OCI-LY3 (cell line): Measurements from ENCODE around the gene RPA1.

ENCODE experiments used
- H2AFZ ChIP-seq: fragments of 200-600, 300-600 bp; shearing (Covaris generic); 2 replicates; pipeline ENCODE4 v1.6.0; 2014; ENCODE audit warnings: antibody characterized with exemption, low read depth, low read length
- H3K27ac ChIP-seq: fragments of 200-600, 300-600 bp; sonication (generic); 2 replicates; pipeline ENCODE4 v1.5.1; 2014; ENCODE audit warnings: mild to moderate bottlenecking, low read length, moderate library complexity, mixed read lengths
- H3K27me3 ChIP-seq: fragments of 200-600, 300-600 bp; sonication (generic); 2 replicates; pipeline ENCODE4 v1.6.1; 2014; ENCODE audit warnings: low read depth, low read length, mixed read lengths
- H3K36me3 ChIP-seq: fragments of 200-600, 300-600 bp; sonication (generic); replicated peaks from 2 replicates; pipeline ENCODE3; 2014; ENCODE audit warnings: low read depth, low read length, mixed read lengths
- H3K4me1 ChIP-seq: fragments of 300-600, 200-600 bp; sonication (generic); 2 replicates; pipeline ENCODE4 v1.6.1; 2014; ENCODE audit warnings: low read length, mixed read lengths
- H3K4me2 ChIP-seq: fragments of 200-600, 300-600 bp; sonication (generic); 2 replicates; pipeline ENCODE4 v1.6.1; 2014; ENCODE audit warnings: low read length, mixed read lengths
- H3K4me3 ChIP-seq: fragments of 300-600, 200-600 bp; sonication (generic); 2 replicates; pipeline ENCODE4 v1.5.1; 2014; ENCODE audit warnings: antibody characterized with exemption, mild to moderate bottlenecking, low read length, moderate library complexity
- H3K79me2 ChIP-seq: fragments of 300-600, 200-600 bp; shearing (Covaris generic); 2 replicates; pipeline ENCODE4 v1.6.1; 2014; ENCODE audit warnings: mild to moderate bottlenecking, low read length, mixed read lengths
- H3K9ac ChIP-seq: fragments of 300-600, 200-600 bp; shearing (Covaris generic); 2 replicates; pipeline ENCODE4 v1.6.0; 2014; ENCODE audit warnings: mild to moderate bottlenecking, low read length, moderate library complexity
- H3K9me3 ChIP-seq: fragments of 200-600, 300-600 bp; shearing (Covaris generic); 2 replicates; pipeline ENCODE4 v1.6.1; 2014; ENCODE audit warnings: low read length, mixed read lengths; ENCODE audit not compliant: insufficient read depth
- H4K20me1 ChIP-seq: fragments of 200-600, 300-600 bp; sonication (generic); 2 replicates; pipeline ENCODE4 v1.6.1; 2016; ENCODE audit warnings: low read length, mixed read lengths; ENCODE audit not compliant: insufficient read depth
- EZH2phosphoT487 ChIP-seq: fragments of 200-600 bp; shearing (Covaris generic); IDR thresholded peaks from 2 replicates; pipeline ENCODE4 v1.6.1; 2018; ENCODE audit warnings: antibody characterized with exemption, mixed run types, low read depth
- TF ChIP-seq, protein P1 (sequence below): fragments of 200-600, 300-600 bp; sonication (generic); IDR thresholded peaks from 2 replicates; pipeline ENCODE4 v1.5.1; 2014; ENCODE audit warnings: antibody characterized with exemption, low read length, low read depth

RPA1 gene

DNA sequence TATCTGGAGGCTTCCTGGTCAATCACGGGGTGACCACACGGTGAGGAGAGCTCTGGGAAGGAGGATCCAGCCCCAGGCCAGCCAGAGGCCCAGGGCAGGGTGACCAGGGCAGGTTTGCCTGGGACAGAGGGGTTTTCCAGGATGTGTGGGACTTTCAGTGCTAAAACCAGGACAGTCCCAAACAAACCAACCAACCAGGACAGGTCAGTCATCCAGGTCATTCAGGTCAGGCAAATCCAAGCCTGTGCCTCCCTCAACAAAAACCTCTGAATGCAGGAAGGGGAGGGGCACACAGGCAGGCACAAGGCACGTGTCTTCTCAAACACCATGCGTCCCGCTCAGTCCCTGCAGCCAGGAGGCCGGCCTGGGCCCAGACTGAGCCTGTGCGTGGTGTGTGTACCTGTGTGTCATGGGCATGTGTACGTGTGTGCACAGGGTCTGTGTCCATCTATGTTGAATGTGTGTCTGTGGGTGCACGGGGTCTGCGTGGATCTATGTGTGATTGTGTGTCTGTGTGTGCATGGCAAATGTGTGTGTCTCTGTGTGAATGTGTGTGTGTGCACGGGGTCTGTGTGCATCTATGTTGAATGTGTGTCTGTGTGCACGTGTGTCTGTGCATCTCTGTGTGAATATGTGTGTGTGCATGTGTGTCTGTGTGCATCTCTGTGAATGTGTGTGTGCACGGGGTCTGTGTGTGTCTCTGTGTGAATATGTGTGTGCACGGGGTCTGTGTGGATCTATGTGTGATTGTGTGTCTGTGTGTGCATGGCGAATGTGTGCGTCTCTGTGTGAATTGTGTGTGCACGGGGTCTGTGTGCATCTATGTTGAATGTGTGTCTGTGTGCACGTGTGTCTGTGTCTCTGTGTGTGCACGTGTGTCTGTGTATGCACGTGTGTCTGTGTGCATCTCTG lies 116.5 kb downstream of the RPA1 start:
- Histone ChIP-seq H3K36me3 (no peaks in the 10 kb centered on the region), H4K20me1 (no peaks in the 10 kb centered on the region), H3K79me2 (no peaks in the 10 kb centered on the region), H3K27ac (no peak overlapping the region; the same call in 1 of the 2 replicates), H3K4me3 (no peak overlapping the region), H3K27me3 (no peaks in the 10 kb centered on the region), H3K4me2 (no peak overlapping the region), H2AFZ (0 out of 2 replicates have a peak overlapping the region, but pooled peaks have one; percentile 21), H3K9ac (no peak overlapping the region), H3K4me1 (peaks cover 48% of the 10 kb centered on the region), H3K9me3 (no peaks in the 10 kb centered on the region)
- TF ChIP-seq, protein P1, sequence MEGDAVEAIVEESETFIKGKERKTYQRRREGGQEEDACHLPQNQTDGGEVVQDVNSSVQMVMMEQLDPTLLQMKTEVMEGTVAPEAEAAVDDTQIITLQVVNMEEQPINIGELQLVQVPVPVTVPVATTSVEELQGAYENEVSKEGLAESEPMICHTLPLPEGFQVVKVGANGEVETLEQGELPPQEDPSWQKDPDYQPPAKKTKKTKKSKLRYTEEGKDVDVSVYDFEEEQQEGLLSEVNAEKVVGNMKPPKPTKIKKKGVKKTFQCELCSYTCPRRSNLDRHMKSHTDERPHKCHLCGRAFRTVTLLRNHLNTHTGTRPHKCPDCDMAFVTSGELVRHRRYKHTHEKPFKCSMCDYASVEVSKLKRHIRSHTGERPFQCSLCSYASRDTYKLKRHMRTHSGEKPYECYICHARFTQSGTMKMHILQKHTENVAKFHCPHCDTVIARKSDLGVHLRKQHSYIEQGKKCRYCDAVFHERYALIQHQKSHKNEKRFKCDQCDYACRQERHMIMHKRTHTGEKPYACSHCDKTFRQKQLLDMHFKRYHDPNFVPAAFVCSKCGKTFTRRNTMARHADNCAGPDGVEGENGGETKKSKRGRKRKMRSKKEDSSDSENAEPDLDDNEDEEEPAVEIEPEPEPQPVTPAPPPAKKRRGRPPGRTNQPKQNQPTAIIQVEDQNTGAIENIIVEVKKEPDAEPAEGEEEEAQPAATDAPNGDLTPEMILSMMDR, result no peak
- no peak for TF ChIP-seq EZH2phosphoT487

DNA sequence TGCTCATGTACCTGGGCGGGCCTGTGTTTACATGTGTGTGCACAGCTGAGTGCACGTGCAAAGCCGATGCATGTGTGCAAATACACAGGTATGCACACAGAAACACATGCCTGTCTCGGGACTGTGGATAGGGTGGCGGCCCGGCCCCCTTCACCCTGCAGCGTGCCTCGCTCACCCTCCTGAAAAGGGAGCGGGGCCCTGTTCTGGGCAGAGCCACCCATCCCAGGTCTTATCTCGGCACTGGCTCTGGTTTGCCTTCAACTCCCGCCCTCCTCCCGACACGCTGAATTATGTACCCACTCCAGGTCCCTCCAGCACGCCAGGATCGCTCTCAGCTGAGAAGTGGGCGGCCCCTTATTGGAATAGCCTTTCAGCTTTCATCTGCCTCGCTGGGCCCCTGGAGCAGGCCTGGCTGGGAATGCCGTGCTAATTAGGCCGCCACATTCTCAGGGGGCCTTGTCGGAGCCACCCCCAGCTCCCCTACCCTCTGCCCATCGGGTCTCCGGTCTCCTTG lies 117.5 kb downstream of the RPA1 start:
- peaks cover 38% of the 10 kb centered on the region for H3K4me1 ChIP-seq
- H3K27ac ChIP-seq, result no peak overlapping the region
- no peak for TF ChIP-seq EZH2phosphoT487
- TF ChIP-seq, protein P1, result no peak
- no peaks in the 10 kb centered on the region for H3K36me3 ChIP-seq
- H3K4me2 ChIP-seq, result no peak overlapping the region
- no peak overlapping the region for H3K4me3 ChIP-seq
- no peaks in the 10 kb centered on the region for H4K20me1 ChIP-seq
- H3K27me3 ChIP-seq, result no peaks in the 10 kb centered on the region
- H3K9me3 ChIP-seq, result no peaks in the 10 kb centered on the region
- no peak overlapping the region for H3K9ac ChIP-seq
- no peaks in the 10 kb centered on the region for H3K79me2 ChIP-seq
- no peak overlapping the region for H2AFZ ChIP-seq

DNA sequence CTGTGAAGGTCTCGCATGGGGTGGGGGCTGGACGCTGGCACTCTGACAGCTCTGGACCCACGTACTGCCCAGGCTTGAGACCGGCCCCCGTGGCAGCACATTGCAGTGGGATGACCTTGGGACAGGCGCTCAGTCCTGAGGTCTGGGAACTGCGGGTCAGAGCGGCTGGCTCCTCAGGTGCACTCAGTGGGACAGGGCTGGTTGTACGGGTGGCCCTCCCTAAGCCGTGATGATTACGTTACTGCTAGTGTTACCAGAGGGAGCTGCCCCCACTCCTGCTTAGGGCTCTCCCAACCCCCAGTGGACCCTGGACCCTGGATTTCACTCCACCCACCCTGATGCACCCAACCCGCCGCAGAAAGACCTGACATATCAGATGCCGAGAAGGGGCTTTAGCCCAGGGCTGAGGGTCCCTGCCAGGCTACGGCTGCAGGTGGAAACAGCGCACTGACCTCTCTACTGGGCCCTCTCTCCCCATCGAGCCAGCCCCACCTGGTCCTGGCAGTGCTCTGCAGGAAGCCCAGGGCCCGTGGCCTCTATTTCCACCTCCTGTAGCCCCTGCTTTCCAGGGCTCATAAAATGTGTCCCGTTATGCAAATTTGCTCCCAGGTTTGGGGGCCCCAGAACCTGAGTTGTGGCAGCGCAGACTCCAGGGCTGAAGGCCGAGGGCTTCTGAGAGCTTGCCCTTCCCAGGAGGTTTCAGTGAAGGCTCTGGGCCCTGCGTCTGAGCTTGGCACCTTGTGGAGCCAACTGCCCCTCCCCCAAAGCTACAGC lies 118.1 kb downstream of the RPA1 start:
- peaks cover 31% of the 10 kb centered on the region for H3K4me1 ChIP-seq
- H3K27me3 ChIP-seq, result no peaks in the 10 kb centered on the region
- TF ChIP-seq, protein P1, result no peak
- no peak for TF ChIP-seq EZH2phosphoT487
- no peak overlapping the region for H3K27ac ChIP-seq
- no peak overlapping the region for H3K4me3 ChIP-seq
- H3K36me3 ChIP-seq, result no peaks in the 10 kb centered on the region
- no peak overlapping the region for H3K4me2 ChIP-seq
- H2AFZ ChIP-seq, result no peak overlapping the region
- H3K9ac ChIP-seq, result no peak overlapping the region
- H4K20me1 ChIP-seq, result no peaks in the 10 kb centered on the region
- no peaks in the 10 kb centered on the region for H3K9me3 ChIP-seq
- H3K79me2 ChIP-seq, result no peaks in the 10 kb centered on the region

DNA sequence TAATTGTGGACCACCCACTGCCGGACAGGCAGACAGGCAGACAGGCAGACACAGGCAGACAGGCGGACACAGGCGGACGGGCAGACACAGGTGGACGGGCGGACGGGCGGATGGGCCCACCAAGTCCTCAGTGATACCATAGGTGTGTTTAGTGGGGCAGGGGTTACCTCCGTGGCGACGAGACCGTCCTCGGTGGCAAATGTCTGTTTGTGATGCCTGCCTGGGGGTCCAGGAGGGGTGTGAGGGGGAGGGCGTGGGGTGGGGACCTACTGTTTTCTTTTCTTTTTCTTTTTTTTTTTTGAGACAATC lies 118.7 kb downstream of the RPA1 start:
- no peak overlapping the region for H3K9ac ChIP-seq
- H2AFZ ChIP-seq, result no peak overlapping the region
- H3K36me3 ChIP-seq, result no peaks in the 10 kb centered on the region
- H3K4me1 ChIP-seq, result peaks cover 26% of the 10 kb centered on the region
- no peak overlapping the region for H3K27ac ChIP-seq
- no peaks in the 10 kb centered on the region for H4K20me1 ChIP-seq
- no peak for TF ChIP-seq EZH2phosphoT487
- TF ChIP-seq, protein P1, result no peak
- H3K79me2 ChIP-seq, result no peaks in the 10 kb centered on the region
- H3K4me2 ChIP-seq, result no peak overlapping the region
- no peak overlapping the region for H3K4me3 ChIP-seq
- no peaks in the 10 kb centered on the region for H3K9me3 ChIP-seq
- no peaks in the 10 kb centered on the region for H3K27me3 ChIP-seq
